ENCODE results near the gene GNRHR. TPM values are rescaled to one million over a fixed set of nuclear protein-coding genes. Genes with fewer than 3 reads are reported as not detected.
A peak's percentile ranks its signal among the peaks of the same experiment; 100 is the strongest.

GNRHR gene
- total RNA-seq, 1 donor from 2014 or later: not detected

GRCh38 chr4:67701517-67701850 lies 52.7 kb downstream of the GNRHR start:
- Mint-ChIP-seq H3K4me3 (ENCODE audit: unreplicated experiment) (peak overlapping the region; percentile 95), H3K36me3 (ENCODE audit: low read depth, unreplicated experiment) (peaks cover 1% of the 10 kb centered on the region), H3K27ac (ENCODE audit: unreplicated experiment) (peak overlapping the region; percentile 91), H3K9me3 (ENCODE audit: unreplicated experiment) (no peaks in the 10 kb centered on the region), H3K27me3 (ENCODE audit: unreplicated experiment) (no peaks in the 10 kb centered on the region), H3K4me1 (ENCODE audit: unreplicated experiment) (peaks cover 16% of the 10 kb centered on the region)
- TF ChIP-seq CTCF (IDR thresholded peaks at IDR 0.05; ENCODE audit: unreplicated experiment): no peak
- no peak for DNase-seq (ENCODE audit: low spot score)

GRCh38 chr4:67700738-67701516 lies 53.3 kb downstream of the GNRHR start, which contains the start of gene UBA6:
Gene UBA6, minus strand, starts transcription at chr4:67701155. Its CDS starts 36 bp downstream, at chr4:67701119.
- H3K4me3 Mint-ChIP-seq (ENCODE audit: unreplicated experiment): peak within 1 kb of the TSS; percentile 95
- peak within 1 kb of the TSS; percentile 91 for H3K27ac Mint-ChIP-seq (ENCODE audit: unreplicated experiment)
- no peaks in the 10 kb centered on the region for H3K27me3 Mint-ChIP-seq (ENCODE audit: unreplicated experiment)
- H3K36me3 Mint-ChIP-seq (ENCODE audit: low read depth, unreplicated experiment): peaks cover 3% of the 10 kb centered on the region
- H3K4me1 Mint-ChIP-seq (ENCODE audit: unreplicated experiment): peaks cover 16% of the 10 kb centered on the region
- peak; percentile 63 for TF ChIP-seq CTCF (IDR thresholded peaks at IDR 0.05; ENCODE audit: unreplicated experiment)
- peak; percentile 94 for DNase-seq (ENCODE audit: low spot score)
- H3K9me3 Mint-ChIP-seq (ENCODE audit: unreplicated experiment): no peaks in the 10 kb centered on the region

GRCh38 chr4:67700116-67700737 lies 54.0 kb downstream of the GNRHR start:
- Mint-ChIP-seq H3K27ac (ENCODE audit: unreplicated experiment) (peak overlapping the region; percentile 91), H3K36me3 (ENCODE audit: low read depth, unreplicated experiment) (peaks cover 3% of the 10 kb centered on the region), H3K27me3 (ENCODE audit: unreplicated experiment) (no peaks in the 10 kb centered on the region), H3K9me3 (ENCODE audit: unreplicated experiment) (no peaks in the 10 kb centered on the region), H3K4me1 (ENCODE audit: unreplicated experiment) (peaks cover 16% of the 10 kb centered on the region), H3K4me3 (ENCODE audit: unreplicated experiment) (peak overlapping the region; percentile 95)
- TF ChIP-seq CTCF (IDR thresholded peaks at IDR 0.05; ENCODE audit: unreplicated experiment): no peak
- DNase-seq (ENCODE audit: low spot score): no peak

- peak overlapping the region; percentile 95 for H3K4me3 Mint-ChIP-seq (ENCODE audit: unreplicated experiment)
- H3K27ac Mint-ChIP-seq (ENCODE audit: unreplicated experiment): peak overlapping the region; percentile 91
- H3K27me3 Mint-ChIP-seq (ENCODE audit: unreplicated experiment): no peaks in the 10 kb centered on the region
- H3K9me3 Mint-ChIP-seq (ENCODE audit: unreplicated experiment): no peaks in the 10 kb centered on the region
- no peak for TF ChIP-seq CTCF (IDR thresholded peaks at IDR 0.05; ENCODE audit: unreplicated experiment)
- peaks cover 16% of the 10 kb centered on the region for H3K4me1 Mint-ChIP-seq (ENCODE audit: unreplicated experiment)
- no peak for DNase-seq (ENCODE audit: low spot score)
- H3K36me3 Mint-ChIP-seq (ENCODE audit: low read depth, unreplicated experiment): peaks cover 3% of the 10 kb centered on the region
These were observed 54.6 kb downstream of the GNRHR start for GRCh38 chr4:67699603-67700002.

Measured in endothelial cell (in vitro differentiated cells).